ENCODE data around the gene RIN3.

The RIN3 gene

DNA sequence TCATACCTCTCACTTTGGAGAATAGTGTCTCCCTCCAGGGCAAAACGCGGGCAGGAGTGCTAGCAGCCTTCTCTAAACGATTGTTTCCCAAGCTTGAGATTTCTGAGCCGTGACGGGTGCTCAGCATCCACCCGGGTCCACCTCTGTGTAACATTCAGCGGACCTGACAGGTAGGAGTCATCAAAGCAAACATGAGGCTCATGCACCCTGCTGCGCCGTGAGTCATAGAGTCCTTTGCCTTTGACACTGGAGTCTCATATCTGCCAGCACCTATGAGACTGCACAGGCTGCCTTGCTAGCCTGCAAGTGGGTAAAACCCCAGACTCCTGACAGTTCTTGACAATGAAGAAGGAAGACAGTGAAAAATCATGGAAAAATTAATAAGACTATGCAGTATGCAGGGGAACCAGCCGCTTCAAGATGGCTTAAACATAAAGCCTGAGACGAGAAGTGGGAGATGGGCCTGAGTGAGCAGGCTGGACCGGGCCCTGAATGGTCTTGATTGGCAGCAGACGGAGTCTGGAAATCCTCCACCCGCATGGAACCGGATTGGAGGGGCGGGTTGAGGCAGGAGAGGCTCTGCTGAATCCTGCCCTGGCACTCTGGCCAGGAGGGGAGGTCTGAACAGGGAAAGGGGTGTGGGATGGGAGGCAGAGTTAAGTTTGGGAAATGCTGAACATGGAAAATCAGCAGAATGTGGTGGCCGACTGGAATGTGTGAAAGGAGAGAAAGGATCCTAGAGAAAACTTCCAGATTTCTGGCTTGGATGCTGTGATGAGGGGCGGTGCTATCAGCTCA, 180.6 kb downstream of the RIN3 start:
- Histone ChIP-seq H3K36me3 (ENCODE audit: control insufficient read depth, insufficient read depth, low read length) (no peaks in the 10 kb centered on the region), H3K4me3 (ENCODE audit: low read depth, low read length) (no peak overlapping the region), H3K4me1 (ENCODE audit: control insufficient read depth, insufficient read depth, low read length) (no peaks in the 10 kb centered on the region), H3K9me3 (ENCODE audit: control insufficient read depth, insufficient read depth, low read length) (no peaks in the 10 kb centered on the region), H3K9ac (ENCODE audit: low read depth, low read length) (no peak overlapping the region), H3K27me3 (ENCODE audit: control insufficient read depth, insufficient read depth, low read length) (no peaks in the 10 kb centered on the region)

DNA sequence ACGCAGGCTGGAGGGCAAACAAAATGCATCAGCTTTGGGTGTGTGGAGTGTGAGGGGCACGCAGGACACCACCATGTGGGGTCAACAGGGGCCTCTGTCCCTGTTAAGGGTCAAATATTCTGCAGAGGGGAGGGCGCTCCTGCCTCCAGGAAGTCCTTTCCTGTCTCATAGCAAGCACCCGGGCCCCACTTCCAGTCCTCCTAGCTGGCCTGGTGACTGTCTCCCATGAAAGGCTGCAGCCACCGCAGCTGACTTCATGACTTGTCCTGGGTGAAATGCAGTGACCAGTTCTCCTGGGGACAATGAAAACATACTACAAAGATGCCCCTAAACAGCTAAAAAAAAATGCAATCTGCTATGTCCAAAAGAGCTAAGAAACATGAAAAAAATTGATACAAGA, 181.2 kb downstream of the RIN3 start:
- no peaks in the 10 kb centered on the region for H3K27me3 ChIP-seq (ENCODE audit: control insufficient read depth, insufficient read depth, low read length)
- H3K4me3 ChIP-seq (ENCODE audit: low read depth, low read length), result no peak overlapping the region
- no peaks in the 10 kb centered on the region for H3K4me1 ChIP-seq (ENCODE audit: control insufficient read depth, insufficient read depth, low read length)
- H3K36me3 ChIP-seq (ENCODE audit: control insufficient read depth, insufficient read depth, low read length), result no peaks in the 10 kb centered on the region
- no peak overlapping the region for H3K9ac ChIP-seq (ENCODE audit: low read depth, low read length)
- no peaks in the 10 kb centered on the region for H3K9me3 ChIP-seq (ENCODE audit: control insufficient read depth, insufficient read depth, low read length)

DNA sequence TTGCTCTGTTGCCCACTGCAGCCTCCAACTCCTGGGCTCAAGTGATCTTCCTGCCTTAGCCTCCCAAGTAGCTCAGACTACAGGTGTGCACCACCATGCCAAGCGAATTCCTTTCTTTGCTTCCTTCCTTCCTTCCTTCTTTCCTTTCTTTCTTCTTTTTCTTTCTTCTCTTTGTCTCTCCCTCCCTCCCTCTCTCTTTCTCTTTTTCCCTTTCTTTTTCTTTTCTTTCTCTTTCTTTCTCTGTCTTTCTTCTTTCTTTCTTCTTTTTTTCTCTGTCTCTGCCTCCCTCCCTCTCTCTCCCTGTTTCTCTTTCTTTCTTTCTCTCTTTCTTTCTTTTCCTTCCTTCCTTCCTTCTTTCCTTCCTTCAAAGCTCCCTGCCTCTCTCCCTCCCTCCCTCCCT, 182.0 kb downstream of the RIN3 start:
- no peak overlapping the region for H3K9ac ChIP-seq (ENCODE audit: low read depth, low read length)
- H3K27me3 ChIP-seq (ENCODE audit: control insufficient read depth, insufficient read depth, low read length), result no peaks in the 10 kb centered on the region
- H3K36me3 ChIP-seq (ENCODE audit: control insufficient read depth, insufficient read depth, low read length), result no peaks in the 10 kb centered on the region
- H3K9me3 ChIP-seq (ENCODE audit: control insufficient read depth, insufficient read depth, low read length), result no peaks in the 10 kb centered on the region
- H3K4me1 ChIP-seq (ENCODE audit: control insufficient read depth, insufficient read depth, low read length), result no peaks in the 10 kb centered on the region
- H3K4me3 ChIP-seq (ENCODE audit: low read depth, low read length), result no peak overlapping the region

DNA sequence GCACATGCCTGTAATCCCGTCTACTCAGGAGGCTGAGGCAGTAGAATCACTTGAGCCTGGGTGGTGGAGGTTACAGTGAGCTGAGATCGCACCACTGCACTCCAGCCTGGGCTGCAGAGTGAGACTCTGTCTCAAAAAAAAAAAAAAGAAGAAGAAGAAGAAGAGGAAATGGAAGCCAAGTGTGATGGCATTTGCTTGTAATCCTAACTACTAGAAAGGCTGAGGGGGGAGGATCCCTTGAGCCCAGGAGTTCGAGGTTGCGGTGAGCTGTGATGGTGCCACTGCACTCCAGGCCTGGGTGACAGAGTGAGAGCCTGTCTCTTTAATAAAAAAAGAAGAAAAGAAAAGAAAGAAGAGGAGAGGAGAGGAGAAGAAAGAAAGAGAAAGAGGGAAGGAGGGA, 182.8 kb downstream of the RIN3 start:
- Histone ChIP-seq H3K27me3 (ENCODE audit: control insufficient read depth, insufficient read depth, low read length) (no peaks in the 10 kb centered on the region), H3K36me3 (ENCODE audit: control insufficient read depth, insufficient read depth, low read length) (no peaks in the 10 kb centered on the region), H3K4me1 (ENCODE audit: control insufficient read depth, insufficient read depth, low read length) (no peaks in the 10 kb centered on the region), H3K9ac (ENCODE audit: low read depth, low read length) (no peak overlapping the region), H3K9me3 (ENCODE audit: control insufficient read depth, insufficient read depth, low read length) (no peaks in the 10 kb centered on the region), H3K4me3 (ENCODE audit: low read depth, low read length) (no peak overlapping the region)

GRCh38 chr14:92698393-92698792, 184.8 kb downstream of the RIN3 start:
- H3K4me1 ChIP-seq (ENCODE audit: control insufficient read depth, insufficient read depth, low read length), result no peaks in the 10 kb centered on the region
- H3K27me3 ChIP-seq (ENCODE audit: control insufficient read depth, insufficient read depth, low read length), result no peaks in the 10 kb centered on the region
- H3K4me3 ChIP-seq (ENCODE audit: low read depth, low read length), result no peak overlapping the region
- H3K36me3 ChIP-seq (ENCODE audit: control insufficient read depth, insufficient read depth, low read length), result no peaks in the 10 kb centered on the region
- H3K9ac ChIP-seq (ENCODE audit: low read depth, low read length), result no peak overlapping the region
- H3K9me3 ChIP-seq (ENCODE audit: control insufficient read depth, insufficient read depth, low read length), result no peaks in the 10 kb centered on the region

DNA sequence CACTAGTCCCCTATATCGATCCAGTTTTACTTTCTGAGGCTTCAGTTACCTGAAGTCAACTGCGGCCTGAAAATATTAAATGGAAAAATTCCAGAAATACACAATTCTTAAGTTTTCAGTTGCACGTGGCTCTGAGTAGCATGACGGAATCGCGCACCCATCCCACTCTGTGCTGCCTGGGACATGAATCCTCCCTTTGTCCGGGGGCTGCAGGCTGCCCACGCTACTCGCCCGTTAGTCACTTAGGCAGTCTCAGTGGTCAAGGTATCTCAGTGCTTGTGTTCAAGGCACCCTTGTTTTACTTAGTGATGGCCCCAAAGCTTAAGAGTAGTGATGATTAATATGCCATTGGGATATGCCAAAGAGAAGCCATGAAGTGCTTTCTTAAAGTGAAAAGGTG, 188.2 kb downstream of the RIN3 start:
- H3K27me3 ChIP-seq (ENCODE audit: control insufficient read depth, insufficient read depth, low read length), result no peaks in the 10 kb centered on the region
- no peak overlapping the region for H3K9ac ChIP-seq (ENCODE audit: low read depth, low read length)
- no peak overlapping the region for H3K4me3 ChIP-seq (ENCODE audit: low read depth, low read length)
- no peaks in the 10 kb centered on the region for H3K36me3 ChIP-seq (ENCODE audit: control insufficient read depth, insufficient read depth, low read length)
- H3K9me3 ChIP-seq (ENCODE audit: control insufficient read depth, insufficient read depth, low read length), result no peaks in the 10 kb centered on the region
- H3K4me1 ChIP-seq (ENCODE audit: control insufficient read depth, insufficient read depth, low read length), result no peaks in the 10 kb centered on the region

DNA sequence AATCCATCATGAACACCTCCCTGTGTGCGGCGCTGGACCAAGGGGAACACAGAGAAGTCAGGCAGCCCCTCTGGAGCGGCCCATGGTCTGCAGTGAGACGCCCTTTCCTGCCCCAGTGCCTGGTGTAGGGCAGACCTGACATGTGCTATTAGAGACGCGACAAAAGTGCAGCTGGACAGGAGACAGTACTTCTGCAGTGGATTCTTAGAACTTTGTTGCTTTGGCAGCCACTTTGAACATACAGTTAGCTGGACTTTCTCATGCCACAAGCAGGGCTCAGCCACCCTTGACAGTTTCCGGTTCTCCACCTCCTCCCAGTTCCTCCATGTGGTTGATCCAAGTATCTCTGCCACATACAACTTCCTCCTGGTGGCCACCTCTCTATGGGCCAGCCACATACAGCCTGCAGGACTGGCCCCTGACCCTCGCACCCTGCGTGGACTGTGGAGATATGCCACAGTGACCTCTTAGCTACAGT, 188.9 kb downstream of the RIN3 start:
- Histone ChIP-seq H3K4me3 (ENCODE audit: low read depth, low read length) (no peak overlapping the region), H3K27me3 (ENCODE audit: control insufficient read depth, insufficient read depth, low read length) (no peaks in the 10 kb centered on the region), H3K9me3 (ENCODE audit: control insufficient read depth, insufficient read depth, low read length) (no peaks in the 10 kb centered on the region), H3K4me1 (ENCODE audit: control insufficient read depth, insufficient read depth, low read length) (no peaks in the 10 kb centered on the region), H3K36me3 (ENCODE audit: control insufficient read depth, insufficient read depth, low read length) (no peaks in the 10 kb centered on the region), H3K9ac (ENCODE audit: low read depth, low read length) (no peak overlapping the region)

DNA sequence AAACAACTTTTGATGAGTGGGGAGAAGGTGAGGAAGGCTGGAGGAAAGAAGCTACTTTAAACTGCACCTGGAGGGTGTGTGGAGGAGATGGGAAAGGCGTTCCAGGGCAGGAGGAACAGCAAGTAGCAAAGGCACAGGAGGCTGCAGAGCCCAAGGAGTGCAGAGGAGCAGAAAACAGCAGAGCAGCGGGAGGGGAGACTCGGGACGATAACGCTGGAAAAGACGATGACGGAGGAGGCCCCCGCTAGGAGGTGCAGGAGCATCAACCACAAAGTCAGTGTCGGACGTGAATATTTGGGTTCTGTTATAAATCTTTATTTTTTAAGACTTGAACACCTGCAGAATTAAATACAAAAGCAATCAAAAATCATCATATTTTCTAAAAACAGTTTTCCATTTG, 189.9 kb downstream of the RIN3 start:
- Histone ChIP-seq H3K27me3 (ENCODE audit: control insufficient read depth, insufficient read depth, low read length) (no peaks in the 10 kb centered on the region), H3K9ac (ENCODE audit: low read depth, low read length) (no peak overlapping the region), H3K36me3 (ENCODE audit: control insufficient read depth, insufficient read depth, low read length) (no peaks in the 10 kb centered on the region), H3K9me3 (ENCODE audit: control insufficient read depth, insufficient read depth, low read length) (no peaks in the 10 kb centered on the region), H3K4me3 (ENCODE audit: low read depth, low read length) (no peak overlapping the region), H3K4me1 (ENCODE audit: control insufficient read depth, insufficient read depth, low read length) (no peaks in the 10 kb centered on the region)

GRCh38 chr14:92704036-92704804, 190.6 kb downstream of the RIN3 start:
- Histone ChIP-seq H3K9ac (ENCODE audit: low read depth, low read length) (no peak overlapping the region), H3K36me3 (ENCODE audit: control insufficient read depth, insufficient read depth, low read length) (no peaks in the 10 kb centered on the region), H3K4me1 (ENCODE audit: control insufficient read depth, insufficient read depth, low read length) (no peaks in the 10 kb centered on the region), H3K9me3 (ENCODE audit: control insufficient read depth, insufficient read depth, low read length) (no peaks in the 10 kb centered on the region), H3K4me3 (ENCODE audit: low read depth, low read length) (no peak overlapping the region), H3K27me3 (ENCODE audit: control insufficient read depth, insufficient read depth, low read length) (no peaks in the 10 kb centered on the region)

DNA sequence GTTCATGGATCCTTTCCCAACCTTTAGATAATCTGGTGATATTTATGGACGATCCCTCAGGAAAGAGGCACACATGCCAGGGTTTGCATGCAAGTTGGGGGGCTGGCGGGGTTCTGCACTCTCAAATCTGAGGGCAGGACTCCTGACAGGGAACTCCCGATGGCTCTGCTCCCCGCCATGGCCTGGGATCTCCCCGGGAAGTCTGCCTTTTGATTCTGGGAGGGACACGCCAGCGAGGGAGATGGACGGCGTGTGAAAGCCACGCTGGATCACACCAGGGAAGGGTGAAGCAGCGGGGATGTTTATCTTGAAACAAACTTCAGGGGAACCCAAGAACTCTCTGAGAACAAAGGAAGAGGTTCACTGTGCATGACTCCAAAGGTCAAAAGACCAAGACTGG, 191.2 kb downstream of the RIN3 start:
- Histone ChIP-seq H3K27me3 (ENCODE audit: control insufficient read depth, insufficient read depth, low read length) (no peaks in the 10 kb centered on the region), H3K36me3 (ENCODE audit: control insufficient read depth, insufficient read depth, low read length) (no peaks in the 10 kb centered on the region), H3K9ac (ENCODE audit: low read depth, low read length) (no peak overlapping the region), H3K4me1 (ENCODE audit: control insufficient read depth, insufficient read depth, low read length) (no peaks in the 10 kb centered on the region), H3K9me3 (ENCODE audit: control insufficient read depth, insufficient read depth, low read length) (no peaks in the 10 kb centered on the region), H3K4me3 (ENCODE audit: low read depth, low read length) (no peak overlapping the region)

GRCh38 chr14:92706386-92706785, 192.8 kb downstream of the RIN3 start:
- Histone ChIP-seq H3K4me3 (ENCODE audit: low read depth, low read length) (no peak overlapping the region), H3K27me3 (ENCODE audit: control insufficient read depth, insufficient read depth, low read length) (no peaks in the 10 kb centered on the region), H3K4me1 (ENCODE audit: control insufficient read depth, insufficient read depth, low read length) (no peaks in the 10 kb centered on the region), H3K9ac (ENCODE audit: low read depth, low read length) (no peak overlapping the region), H3K36me3 (ENCODE audit: control insufficient read depth, insufficient read depth, low read length) (peaks cover 4% of the 10 kb centered on the region), H3K9me3 (ENCODE audit: control insufficient read depth, insufficient read depth, low read length) (no peaks in the 10 kb centered on the region)

All from iPS-15b (cell line).